ENCODE data around the gene TMEM240. TPM values are rescaled to one million over a fixed set of nuclear protein-coding genes. Genes with fewer than 3 reads are reported as not detected.
"Not testable (repeated sequence)": the region's sequence is repeated elsewhere in the genome, so short reads cannot be mapped to it uniquely, and the experiment has no call there.

The TMEM240 gene
- total and polyA plus RNA-seq, 2 donors (not counting 3 experiments of a cell fraction or from before 2014, with no cell fraction given): 7.0 to 7.6 TPM

DNA sequence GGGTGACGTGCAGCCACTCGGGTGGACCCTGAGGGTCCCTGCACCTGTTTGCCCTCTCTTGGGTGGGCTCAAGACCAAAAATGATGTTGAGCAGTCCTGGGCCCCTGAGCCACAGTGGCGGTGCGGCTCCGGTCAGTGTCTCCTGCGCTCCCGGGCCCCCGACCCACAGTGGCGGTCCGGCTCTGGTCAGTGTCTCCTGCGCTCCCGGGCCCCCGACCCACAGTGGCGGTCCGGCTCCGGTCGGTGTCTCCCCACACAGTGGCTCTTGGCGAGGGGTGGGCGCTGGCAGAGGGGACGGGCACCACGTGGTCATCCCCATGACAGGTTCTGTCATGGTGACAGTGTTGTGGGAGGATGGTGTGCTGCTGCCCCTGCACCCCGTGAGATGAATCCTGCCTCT, 46.1 kb downstream of the TMEM240 start:
- H3K27ac ChIP-seq (ENCODE audit: insufficient read depth, low read depth, low read length); H3K4me3 ChIP-seq (replicated peaks in 1 of 3; ENCODE audit: insufficient read depth in 1 of 3, low read depth in 1 of 3, low read length in 3 of 3); FAIRE-seq; H3K9me3 ChIP-seq (replicated peaks; ENCODE audit: control insufficient read depth, insufficient read depth, low read length); DNase-seq (ENCODE audit: low read depth, low spot score); H3K4me1 ChIP-seq (ENCODE audit: control insufficient read depth, extremely low read depth, insufficient read depth, low read length); H3K9me1 ChIP-seq (replicated peaks; ENCODE audit: control insufficient read depth, extremely low read depth, insufficient read depth, low read length); BruUV-seq (replicated peaks); CTCF ChIA-PET; H3K27me3 ChIP-seq (ENCODE audit: control insufficient read depth in 2 of 2, insufficient read depth in 2 of 2, low read length in 2 of 2); POLR2A ChIA-PET; intact Hi-C loops (cut with micrococcal nuclease); H3K9ac ChIP-seq (replicated peaks; ENCODE audit: extremely low read depth, insufficient read depth, low read length); H2AFZ ChIP-seq (ENCODE audit: low read depth, low read length); H4K20me1 ChIP-seq (replicated peaks; ENCODE audit: control insufficient read depth, extremely low read depth, insufficient read depth, low read length); dilution Hi-C loops (cut with MboI; ENCODE audit: extremely low pct_ligation_motif_present, low sequenced_read_pairs); H3K79me2 ChIP-seq (ENCODE audit: control insufficient read depth, insufficient read depth, low read length); H3K4me2 ChIP-seq (ENCODE audit: insufficient read depth, low read length): not testable (repeated sequence)
- peaks cover 4 to 14% of the 10 kb centered on the region in 2 experiments for H3K36me3 ChIP-seq (ENCODE audit: control insufficient read depth in 2 of 2, extremely low read depth in 1 of 2, insufficient read depth in 2 of 2, low read length in 2 of 2)

DNA sequence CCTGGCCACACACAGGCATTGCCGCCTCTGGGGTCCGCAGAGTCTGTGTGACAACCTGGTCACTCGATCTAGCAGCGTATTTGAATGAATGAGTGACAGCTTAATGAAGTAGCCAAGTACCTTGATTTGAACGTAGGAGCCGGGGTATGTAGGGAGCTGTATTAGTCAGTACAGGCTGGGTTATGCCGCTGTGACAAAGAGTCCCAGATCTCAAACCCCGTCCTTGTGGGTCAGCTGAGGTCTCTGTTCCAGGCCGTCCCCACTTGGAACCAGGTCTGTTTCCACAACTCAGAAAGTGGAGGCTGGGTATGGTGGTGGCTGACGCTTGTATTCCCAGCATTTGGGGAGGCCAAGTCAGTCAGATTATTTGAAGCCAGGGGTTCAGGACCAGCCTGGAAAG, 48.8 kb downstream of the TMEM240 start:
- intact Hi-C loops (cut with micrococcal nuclease): no loop called here
- Histone ChIP-seq H3K4me1 (ENCODE audit: control insufficient read depth, extremely low read depth, insufficient read depth, low read length) (no peaks in the 10 kb centered on the region), H3K9ac (replicated peaks; ENCODE audit: extremely low read depth, insufficient read depth, low read length) (no peak overlapping the region), H3K4me3 (replicated peaks in 1 of 3; ENCODE audit: insufficient read depth in 1 of 3, low read depth in 1 of 3, low read length in 3 of 3) (no peak overlapping the region), H4K20me1 (replicated peaks; ENCODE audit: control insufficient read depth, extremely low read depth, insufficient read depth, low read length) (no peaks in the 10 kb centered on the region), H3K36me3 (ENCODE audit: control insufficient read depth in 2 of 2, extremely low read depth in 1 of 2, insufficient read depth in 2 of 2, low read length in 2 of 2) (peaks cover 7 to 20% of the 10 kb centered on the region in 2 experiments), H3K27ac (ENCODE audit: insufficient read depth, low read depth, low read length) (no peak overlapping the region), H3K27me3 (ENCODE audit: control insufficient read depth in 2 of 2, insufficient read depth in 2 of 2, low read length in 2 of 2) (no peaks in the 10 kb centered on the region), H3K9me1 (replicated peaks; ENCODE audit: control insufficient read depth, extremely low read depth, insufficient read depth, low read length) (no peaks in the 10 kb centered on the region), H3K9me3 (replicated peaks; ENCODE audit: control insufficient read depth, insufficient read depth, low read length) (no peaks in the 10 kb centered on the region), H3K79me2 (ENCODE audit: control insufficient read depth, insufficient read depth, low read length) (no peaks in the 10 kb centered on the region), H3K4me2 (ENCODE audit: insufficient read depth, low read length) (no peak overlapping the region), H2AFZ (ENCODE audit: low read depth, low read length) (no peak overlapping the region)
- no TSS peak for BruUV-seq (replicated peaks)
- dilution Hi-C loops (cut with MboI; ENCODE audit: extremely low pct_ligation_motif_present, low sequenced_read_pairs): no loop called here
- FAIRE-seq: no peak
- CTCF ChIA-PET: interaction anchor here (1.3 kb wide), 1 partner anchor 14 kb away, joined by 3 read pairs; no protein-coding TSS in a partner anchor
- TF ChIP-seq, protein P1, sequence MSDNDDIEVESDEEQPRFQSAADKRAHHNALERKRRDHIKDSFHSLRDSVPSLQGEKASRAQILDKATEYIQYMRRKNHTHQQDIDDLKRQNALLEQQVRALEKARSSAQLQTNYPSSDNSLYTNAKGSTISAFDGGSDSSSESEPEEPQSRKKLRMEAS (IDR thresholded peaks at IDR 0.05; ENCODE audit: insufficient read depth, insufficient read length): no peak
- no peak for TF ChIP-seq JUN (IDR thresholded peaks at IDR 0.05; ENCODE audit: borderline replicate concordance, insufficient read depth, insufficient read length, low read depth)
- TF ChIP-seq EZH2 (IDR thresholded peaks at IDR 0.05; ENCODE audit: borderline replicate concordance, low read depth, low read length, severe bottlenecking): no peak
- TF ChIP-seq FOS (IDR thresholded peaks at IDR 0.05; ENCODE audit: borderline replicate concordance, insufficient read depth, low read length): no peak
- TF ChIP-seq POLR2AphosphoS5 (IDR thresholded peaks at IDR 0.05; ENCODE audit: insufficient read depth, low read depth, low read length): no peak
- TF ChIP-seq, protein P2, sequence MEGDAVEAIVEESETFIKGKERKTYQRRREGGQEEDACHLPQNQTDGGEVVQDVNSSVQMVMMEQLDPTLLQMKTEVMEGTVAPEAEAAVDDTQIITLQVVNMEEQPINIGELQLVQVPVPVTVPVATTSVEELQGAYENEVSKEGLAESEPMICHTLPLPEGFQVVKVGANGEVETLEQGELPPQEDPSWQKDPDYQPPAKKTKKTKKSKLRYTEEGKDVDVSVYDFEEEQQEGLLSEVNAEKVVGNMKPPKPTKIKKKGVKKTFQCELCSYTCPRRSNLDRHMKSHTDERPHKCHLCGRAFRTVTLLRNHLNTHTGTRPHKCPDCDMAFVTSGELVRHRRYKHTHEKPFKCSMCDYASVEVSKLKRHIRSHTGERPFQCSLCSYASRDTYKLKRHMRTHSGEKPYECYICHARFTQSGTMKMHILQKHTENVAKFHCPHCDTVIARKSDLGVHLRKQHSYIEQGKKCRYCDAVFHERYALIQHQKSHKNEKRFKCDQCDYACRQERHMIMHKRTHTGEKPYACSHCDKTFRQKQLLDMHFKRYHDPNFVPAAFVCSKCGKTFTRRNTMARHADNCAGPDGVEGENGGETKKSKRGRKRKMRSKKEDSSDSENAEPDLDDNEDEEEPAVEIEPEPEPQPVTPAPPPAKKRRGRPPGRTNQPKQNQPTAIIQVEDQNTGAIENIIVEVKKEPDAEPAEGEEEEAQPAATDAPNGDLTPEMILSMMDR (IDR thresholded peaks at IDR 0.05; ENCODE audit: extremely low read depth in 1 of 2, insufficient read depth in 1 of 2, low read depth in 1 of 2, low read length in 2 of 2): no peak
- no peak for TF ChIP-seq POLR2A (IDR thresholded peaks at IDR 0.05; ENCODE audit: low read depth, low read length)
- no peak for TF ChIP-seq GATA2 (IDR thresholded peaks at IDR 0.05; ENCODE audit: insufficient read depth, insufficient read length, low read depth, low read length)
- no peak for TF ChIP-seq MYC (IDR thresholded peaks at IDR 0.05; ENCODE audit: low read depth, low read length)
- no peak for DNase-seq (ENCODE audit: low read depth, low spot score)
- POLR2A ChIA-PET: no interaction called here
